ENCODE measurements around the gene TNK2. TPM values are rescaled to one million over a fixed set of nuclear protein-coding genes. Genes with fewer than 3 reads are reported as not detected.

The TNK2 gene
- total and polyA plus RNA-seq, 2 of the 8 experiments (the other 6 are each of a cell fraction or from before 2014, with no cell fraction given), result 10.4 to 33.9 TPM

DNA sequence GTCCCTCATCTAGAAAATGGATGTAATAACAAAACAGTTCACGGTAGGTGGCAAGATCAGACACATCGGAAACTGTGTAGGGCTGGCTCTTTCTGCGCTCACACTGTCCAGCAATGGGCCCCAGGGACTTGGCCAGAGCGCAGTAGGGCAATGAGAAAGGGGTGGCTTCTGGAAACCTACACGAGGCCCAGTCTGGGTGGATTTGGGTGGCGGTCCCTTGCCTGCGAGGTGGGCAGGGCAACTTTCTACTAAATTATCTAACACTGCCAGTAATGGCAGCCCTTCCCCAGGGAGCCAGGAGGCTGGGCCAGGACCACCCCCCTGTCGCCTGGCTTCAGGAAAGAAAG lies 2.1 kb upstream of the TNK2 start (continued):
- TF ChIP-seq NRF1 (IDR thresholded peaks at IDR 0.05; ENCODE audit: low read depth, low read length) (no peak), CREB1 (IDR thresholded peaks at IDR 0.05) (no peak), POLR2AphosphoS5 (IDR thresholded peaks at IDR 0.05; ENCODE audit: low read depth, low read length) (no peak), KDM1A (IDR thresholded peaks at IDR 0.05; ENCODE audit: borderline replicate concordance, low read length) (no peak), GTF2F1 (IDR thresholded peaks at IDR 0.05; ENCODE audit: borderline replicate concordance, low read depth, low read length) (no peak), TBP (IDR thresholded peaks at IDR 0.05; ENCODE audit: low read depth, low read length) (no peak), SP4 (IDR thresholded peaks at IDR 0.05; ENCODE audit: low read length) (no peak), TCF12 (IDR thresholded peaks at IDR 0.05; ENCODE audit: low read depth, low read length) (no peak)
- TF ChIP-seq, protein P1, sequence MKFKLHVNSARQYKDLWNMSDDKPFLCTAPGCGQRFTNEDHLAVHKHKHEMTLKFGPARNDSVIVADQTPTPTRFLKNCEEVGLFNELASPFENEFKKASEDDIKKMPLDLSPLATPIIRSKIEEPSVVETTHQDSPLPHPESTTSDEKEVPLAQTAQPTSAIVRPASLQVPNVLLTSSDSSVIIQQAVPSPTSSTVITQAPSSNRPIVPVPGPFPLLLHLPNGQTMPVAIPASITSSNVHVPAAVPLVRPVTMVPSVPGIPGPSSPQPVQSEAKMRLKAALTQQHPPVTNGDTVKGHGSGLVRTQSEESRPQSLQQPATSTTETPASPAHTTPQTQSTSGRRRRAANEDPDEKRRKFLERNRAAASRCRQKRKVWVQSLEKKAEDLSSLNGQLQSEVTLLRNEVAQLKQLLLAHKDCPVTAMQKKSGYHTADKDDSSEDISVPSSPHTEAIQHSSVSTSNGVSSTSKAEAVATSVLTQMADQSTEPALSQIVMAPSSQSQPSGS (IDR thresholded peaks at IDR 0.05; ENCODE audit: low read length), result no peak
